ENCODE measurements around the gene NCAM2. TPM values are rescaled to one million over a fixed set of nuclear protein-coding genes. Genes with fewer than 3 reads are reported as not detected.

The NCAM2 gene
- total RNA-seq, 2 donors from 2014 or later: not detected

DNA sequence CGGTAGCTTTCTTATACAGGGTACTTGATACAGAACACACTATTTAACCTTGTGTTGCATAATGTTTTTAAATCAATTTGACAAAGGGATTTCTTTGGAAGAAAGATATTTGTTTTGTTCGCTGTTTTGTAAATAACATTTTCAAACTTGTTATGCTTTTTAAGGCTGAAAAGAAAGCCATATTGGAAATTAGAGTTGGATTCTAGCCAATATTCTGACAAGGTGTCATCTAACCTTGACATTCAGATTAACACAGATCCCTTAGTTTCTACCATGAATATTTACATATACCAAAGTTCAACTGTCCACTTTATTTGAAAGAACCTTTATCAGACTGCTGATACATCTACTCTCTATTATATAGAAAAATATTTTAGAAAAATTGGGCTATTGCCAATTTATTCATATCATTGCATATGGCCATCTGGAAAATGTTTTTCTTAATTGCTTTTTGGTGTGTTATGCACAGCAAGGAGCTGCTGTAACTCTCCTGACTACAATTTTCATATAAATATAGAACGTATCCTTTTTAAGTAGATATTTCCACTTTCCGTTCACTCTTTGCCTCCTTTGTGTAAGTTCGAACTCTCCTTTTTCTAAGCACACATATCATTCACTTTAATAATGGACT, 206.3 kb downstream of the NCAM2 start:
- Mint-ChIP-seq H3K27ac (no peak overlapping the region), H3K9me3 (no peaks in the 10 kb centered on the region), H3K27me3 (peaks cover 0 to 3% of the 10 kb centered on the region in 2 donors), H3K4me1 (ENCODE audit: low read depth in 2 of 2) (peaks cover 12% of the 10 kb centered on the region in 2 donors), H3K4me3 (no peak overlapping the region), H3K36me3 (no peaks in the 10 kb centered on the region)
- ATAC-seq (no peak), DNase-seq (ENCODE audit: low spot score) (no peak)

- DNase-seq (ENCODE audit: low spot score): no peak
- H3K27ac Mint-ChIP-seq: no peak overlapping the region
- no peak for ATAC-seq
- no peaks in the 10 kb centered on the region for H3K9me3 Mint-ChIP-seq
- H3K27me3 Mint-ChIP-seq: peaks cover 0 to 3% of the 10 kb centered on the region in 2 donors
- H3K4me1 Mint-ChIP-seq (ENCODE audit: low read depth in 2 of 2): peaks cover 6% of the 10 kb centered on the region in 2 donors
- no peak overlapping the region for H3K4me3 Mint-ChIP-seq
- H3K36me3 Mint-ChIP-seq: no peaks in the 10 kb centered on the region
These were observed 207.4 kb downstream of the NCAM2 start for GRCh38 chr21:21205604-21206003.

GRCh38 chr21:21210552-21210951, 212.3 kb downstream of the NCAM2 start:
- DNase-seq (ENCODE audit: low spot score) (no peak), ATAC-seq (no peak)
- Mint-ChIP-seq H3K36me3 (no peaks in the 10 kb centered on the region), H3K27me3 (peaks cover 0 to 3% of the 10 kb centered on the region in 2 donors), H3K4me1 (ENCODE audit: low read depth in 2 of 2) (no peaks in the 10 kb centered on the region), H3K9me3 (no peaks in the 10 kb centered on the region), H3K27ac (no peak overlapping the region), H3K4me3 (no peak overlapping the region)

DNA sequence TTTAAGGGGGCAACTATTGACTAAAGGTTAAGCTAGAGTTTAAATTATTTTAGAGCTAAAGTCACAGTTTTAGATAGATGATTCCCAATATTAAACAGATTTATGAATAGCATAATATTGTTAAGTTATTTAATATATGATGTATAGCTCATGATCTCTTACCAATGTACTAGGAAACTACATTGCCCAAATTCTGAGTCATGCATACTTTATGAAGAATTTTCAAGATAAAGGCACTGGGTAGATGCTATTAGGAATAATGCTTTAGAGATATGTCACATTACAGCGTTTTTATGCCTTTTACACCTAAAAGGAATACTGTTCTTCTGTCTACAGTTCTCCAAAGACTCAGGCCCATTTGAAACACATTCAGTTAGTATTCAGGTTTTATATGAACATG, 215.1 kb downstream of the NCAM2 start:
- DNase-seq (ENCODE audit: low spot score) (no peak), ATAC-seq (no peak)
- Mint-ChIP-seq H3K27me3 (no peaks in the 10 kb centered on the region), H3K36me3 (no peaks in the 10 kb centered on the region), H3K4me1 (ENCODE audit: low read depth in 2 of 2) (no peaks in the 10 kb centered on the region), H3K9me3 (no peaks in the 10 kb centered on the region), H3K27ac (no peak overlapping the region), H3K4me3 (no peak overlapping the region)

- H3K4me1 Mint-ChIP-seq (ENCODE audit: low read depth in 2 of 2): no peaks in the 10 kb centered on the region
- ATAC-seq: no peak
- DNase-seq (ENCODE audit: low spot score): no peak
- no peaks in the 10 kb centered on the region for H3K27me3 Mint-ChIP-seq
- no peak overlapping the region for H3K4me3 Mint-ChIP-seq
- no peak overlapping the region for H3K27ac Mint-ChIP-seq
- H3K9me3 Mint-ChIP-seq: no peaks in the 10 kb centered on the region
- peaks cover 3% of the 10 kb centered on the region for H3K36me3 Mint-ChIP-seq
These were observed 217.8 kb downstream of the NCAM2 start for GRCh38 chr21:21216047-21216446.

- H3K4me1 Mint-ChIP-seq (ENCODE audit: low read depth in 2 of 2): no peaks in the 10 kb centered on the region
- ATAC-seq (no peak), DNase-seq (ENCODE audit: low spot score) (no peak)
- H3K4me3 Mint-ChIP-seq: no peak overlapping the region
- H3K27ac Mint-ChIP-seq: no peak overlapping the region
- H3K9me3 Mint-ChIP-seq: peaks cover 6% of the 10 kb centered on the region
- no peaks in the 10 kb centered on the region for H3K27me3 Mint-ChIP-seq
- peaks cover 2% of the 10 kb centered on the region for H3K36me3 Mint-ChIP-seq
These were observed 228.3 kb downstream of the NCAM2 start for GRCh38 chr21:21226472-21226871.

GRCh38 chr21:21230672-21231071, 232.5 kb downstream of the NCAM2 start:
- Mint-ChIP-seq H3K4me1 (ENCODE audit: low read depth in 2 of 2) (no peaks in the 10 kb centered on the region), H3K36me3 (no peaks in the 10 kb centered on the region)

GRCh38 chr21:21231913-21232312, 233.7 kb downstream of the NCAM2 start:
- DNase-seq (ENCODE audit: low spot score): no peak
- Mint-ChIP-seq H3K4me1 (ENCODE audit: low read depth in 2 of 2) (no peaks in the 10 kb centered on the region), H3K27ac (no peak overlapping the region), H3K9me3 (no peaks in the 10 kb centered on the region), H3K4me3 (no peak overlapping the region), H3K36me3 (no peaks in the 10 kb centered on the region), H3K27me3 (no peaks in the 10 kb centered on the region)
- no peak for ATAC-seq

More at GRCh38 chr21:21230672-21231071, 232.5 kb downstream of the NCAM2 start:
- Mint-ChIP-seq H3K4me3 (no peak overlapping the region), H3K27ac (no peak overlapping the region), H3K27me3 (no peaks in the 10 kb centered on the region), H3K9me3 (peaks cover 2% of the 10 kb centered on the region)
- DNase-seq (ENCODE audit: low spot score) (no peak), ATAC-seq (no peak)

DNA sequence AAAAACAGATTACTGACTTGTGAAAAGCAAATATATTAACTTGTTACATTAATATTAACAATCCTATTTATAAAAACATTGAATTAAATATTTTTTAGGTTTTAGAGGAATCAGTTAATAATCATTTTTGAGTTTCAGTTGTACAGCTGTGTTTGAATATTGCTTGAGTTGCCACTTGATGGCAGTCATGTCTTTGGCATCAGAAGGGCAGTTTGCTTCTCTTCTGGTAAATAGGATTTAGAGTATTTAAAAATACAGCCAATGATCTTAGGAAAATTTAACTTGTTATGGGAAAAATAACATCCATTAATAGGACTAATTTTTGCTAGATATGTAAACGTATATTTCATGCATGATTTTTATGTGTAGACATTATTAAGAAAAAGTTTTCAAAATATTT, 234.1 kb downstream of the NCAM2 start:
- Mint-ChIP-seq H3K9me3 (no peaks in the 10 kb centered on the region), H3K27ac (no peak overlapping the region), H3K4me3 (no peak overlapping the region), H3K4me1 (ENCODE audit: low read depth in 2 of 2) (no peaks in the 10 kb centered on the region), H3K36me3 (no peaks in the 10 kb centered on the region), H3K27me3 (no peaks in the 10 kb centered on the region)
- ATAC-seq (no peak), DNase-seq (ENCODE audit: low spot score) (no peak)

- no peaks in the 10 kb centered on the region for H3K27me3 Mint-ChIP-seq
- no peak overlapping the region for H3K27ac Mint-ChIP-seq
- no peaks in the 10 kb centered on the region for H3K4me1 Mint-ChIP-seq (ENCODE audit: low read depth in 2 of 2)
- no peak for DNase-seq (ENCODE audit: low spot score)
- H3K4me3 Mint-ChIP-seq: no peak overlapping the region
- no peak for ATAC-seq
- no peaks in the 10 kb centered on the region for H3K9me3 Mint-ChIP-seq
- no peaks in the 10 kb centered on the region for H3K36me3 Mint-ChIP-seq
These were observed 234.8 kb downstream of the NCAM2 start for GRCh38 chr21:21233051-21233450.

DNA sequence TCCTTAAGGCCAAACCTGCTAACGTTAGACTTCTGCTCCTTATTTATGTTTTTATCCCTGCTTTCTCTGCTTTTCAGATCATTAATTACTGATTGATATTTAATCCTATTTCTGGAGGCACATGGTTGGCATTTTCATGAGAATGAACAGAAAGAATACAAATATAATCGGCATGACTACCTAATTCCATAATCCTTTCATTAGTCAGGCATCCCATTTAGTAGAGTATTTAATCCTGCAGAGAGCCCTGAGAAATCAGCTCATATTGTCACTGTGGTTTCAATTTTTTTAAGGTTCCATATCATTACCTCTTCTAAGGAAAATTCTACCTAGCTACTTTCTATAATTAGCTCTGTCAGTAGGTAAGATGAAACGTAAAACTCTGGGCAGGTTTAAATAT, 238.8 kb downstream of the NCAM2 start:
- H3K4me3 Mint-ChIP-seq: no peak overlapping the region
- no peaks in the 10 kb centered on the region for H3K4me1 Mint-ChIP-seq (ENCODE audit: low read depth in 2 of 2)
- no peak for ATAC-seq
- no peak overlapping the region for H3K27ac Mint-ChIP-seq
- H3K27me3 Mint-ChIP-seq: no peaks in the 10 kb centered on the region
- no peak for DNase-seq (ENCODE audit: low spot score)
- no peaks in the 10 kb centered on the region for H3K36me3 Mint-ChIP-seq
- H3K9me3 Mint-ChIP-seq: no peaks in the 10 kb centered on the region

DNA sequence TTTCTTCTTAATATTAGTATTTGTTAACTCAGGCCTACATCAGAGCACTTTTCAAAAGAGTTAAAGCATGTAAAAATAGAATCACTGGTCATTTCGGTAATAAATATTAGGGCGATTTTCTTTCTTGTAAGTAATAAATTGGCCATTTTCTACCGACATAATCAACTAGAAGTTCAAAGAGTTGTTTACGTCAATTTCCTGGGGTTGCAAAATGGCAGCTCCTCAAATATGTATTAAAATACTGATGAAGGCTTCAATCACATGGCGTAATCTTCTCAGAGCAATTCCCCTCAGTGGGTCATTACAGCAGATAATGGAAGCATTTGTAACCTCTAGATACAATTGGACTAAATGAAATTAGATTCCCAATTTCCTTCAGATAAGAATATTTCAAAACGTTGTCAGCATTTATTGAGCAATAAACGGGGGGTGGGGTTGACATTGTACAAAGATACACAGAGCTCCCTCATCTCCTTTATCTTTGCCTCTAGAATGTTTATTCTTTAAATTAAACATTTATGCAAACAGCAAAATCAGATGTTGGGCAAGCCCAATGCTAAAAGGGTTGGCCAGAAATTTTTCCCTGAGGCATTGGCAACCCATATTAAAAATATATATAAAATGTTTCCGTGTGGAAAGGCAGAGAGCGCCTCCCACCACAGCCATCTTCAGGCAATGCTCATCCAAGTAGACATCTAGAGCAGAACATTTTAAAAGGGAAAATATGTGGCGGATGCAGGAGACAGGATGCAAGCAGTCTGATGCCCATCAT, 240.6 kb downstream of the NCAM2 start:
- ATAC-seq: no peak
- Mint-ChIP-seq H3K27me3 (no peaks in the 10 kb centered on the region), H3K4me3 (no peak overlapping the region), H3K36me3 (no peaks in the 10 kb centered on the region), H3K27ac (no peak overlapping the region), H3K4me1 (ENCODE audit: low read depth in 2 of 2) (no peaks in the 10 kb centered on the region), H3K9me3 (no peaks in the 10 kb centered on the region)
- no peak for DNase-seq (ENCODE audit: low spot score)

GRCh38 chr21:21241391-21241790, 243.2 kb downstream of the NCAM2 start:
- Mint-ChIP-seq H3K9me3 (peaks cover 4% of the 10 kb centered on the region), H3K4me1 (ENCODE audit: low read depth in 2 of 2) (no peaks in the 10 kb centered on the region), H3K27ac (no peak overlapping the region), H3K27me3 (no peaks in the 10 kb centered on the region), H3K4me3 (no peak overlapping the region), H3K36me3 (no peaks in the 10 kb centered on the region)
- no peak for DNase-seq (ENCODE audit: low spot score)
- no peak for ATAC-seq

DNA sequence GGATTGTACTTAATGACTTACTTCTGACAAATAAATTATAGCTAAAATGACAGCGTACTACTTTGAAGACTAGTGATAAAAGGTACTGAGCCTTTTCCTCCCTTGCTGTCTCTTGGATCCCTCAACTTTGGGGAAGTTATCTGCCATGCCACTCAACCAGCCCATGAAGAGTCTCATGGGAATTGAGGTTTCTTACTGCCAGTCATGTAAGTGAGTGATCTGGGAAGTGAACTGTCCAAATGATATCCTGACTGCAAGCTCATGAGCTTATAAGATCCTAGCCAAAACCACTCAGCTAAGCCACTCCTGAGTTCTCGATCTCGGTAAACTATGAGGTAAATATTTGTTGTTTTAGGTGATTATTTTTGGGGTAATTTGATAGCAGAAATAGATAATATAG, 247.8 kb downstream of the NCAM2 start:
- no peaks in the 10 kb centered on the region for H3K4me1 Mint-ChIP-seq (ENCODE audit: low read depth in 2 of 2)
- peaks cover 4% of the 10 kb centered on the region for H3K9me3 Mint-ChIP-seq
- no peaks in the 10 kb centered on the region for H3K27me3 Mint-ChIP-seq
- no peak for ATAC-seq
- no peak for DNase-seq (ENCODE audit: low spot score)
- H3K27ac Mint-ChIP-seq: no peak overlapping the region
- no peak overlapping the region for H3K4me3 Mint-ChIP-seq
- H3K36me3 Mint-ChIP-seq: no peaks in the 10 kb centered on the region
